Testis (tissue), 3 donors: Measurements from ENCODE around the gene ST8SIA5. TPM values are rescaled to one million over a fixed set of nuclear protein-coding genes. Genes with fewer than 3 reads are reported as not detected.

Experiments used
- DNase-seq: peaks from one replicate; pipeline ENCODE4 v3.0.0-alpha.2; 2019
- H3K27ac ChIP-seq, 2 donors: fragments of 200-600 bp; sonication (generic); one replicate each; pipeline ENCODE4 v1.5.1; 2019
- H3K27me3 ChIP-seq: fragments of 200-600 bp; sonication (generic); one replicate; pipeline ENCODE4 v1.5.1; 2019
- H3K36me3 ChIP-seq: fragments of 200-600 bp; sonication (generic); one replicate; pipeline ENCODE4 v1.5.1; 2017; ENCODE audit warnings: low read depth; ENCODE audit errors: missing control alignments
- H3K4me1 ChIP-seq: fragments of 200-600 bp; sonication (generic); one replicate; pipeline ENCODE4 v1.5.1; 2019
- H3K4me3 ChIP-seq, 2 donors: fragments of 200-600 bp; sonication (generic); one replicate each; pipeline ENCODE4 v1.5.1; 2017 to 2019
- H3K9me3 ChIP-seq: fragments of 200-600 bp; sonication (generic); one replicate; pipeline ENCODE4 v1.5.1; 2017
- POLR2A ChIP-seq: fragments of 450-650 bp; IDR thresholded peaks from one replicate; pipeline ENCODE4 v1.6.1; 2017; ENCODE audit warnings: antibody characterized with exemption, mild to moderate bottlenecking, moderate library complexity
- WGBS, 2 donors: methylation state at CpG; one replicate each; pipeline ENCODE4 v1.1.5; 2018; 5-methylcytosine and 5-hydroxymethylcytosine counted together
- intact Hi-C: fragments of 100-400 bp; cut with DNase I; formaldehyde crosslinking; loops from one replicate; pipeline ENCODE4 v1.15.1; 2023; ENCODE audit warnings: low total_unique reads
- polyA plus RNA-seq: library from polyadenylated mRNA; stranded (reverse); fragments of 350-450 nt; fragmentation: Illumina TruSeq; extraction: RNeasy Lipid Tissue Mini Kit (QIAGEN cat#74804); gene quantifications from one replicate; pipeline ENCODE4 v1.2.3, GENCODE V29; 2014; ENCODE audit warnings: low read depth, low replicate concordance; ENCODE audit not compliant: insufficient read depth
- total RNA-seq, 2 donors: library from RNA; depleted of rRNA; stranded (reverse); fragments of >200 nt; gene quantifications; one replicate each; pipeline ENCODE4 v1.2.3, GENCODE V29; 2016
- TF ChIP-seq, protein P1 (sequence below), 3 experiments: fragments of 450-650 bp in 2 of 3; fragments of 200-600 bp in 1 of 3; sonication (generic) in 1 of 3; IDR thresholded peaks; one replicate each; pipeline ENCODE4 v1.5.1; 2016 to 2019; ENCODE audit warnings: antibody characterized with exemption in 3 of 3, mild to moderate bottlenecking in 2 of 3, moderate library complexity in 1 of 3

ST8SIA5 gene
- total and polyA plus RNA-seq, 3 donors from 2014 or later, result 1.3 to 2.1 (median 1.6) TPM

- no peak overlapping the region for H3K4me3 ChIP-seq
- no peaks in the 10 kb centered on the region for H3K9me3 ChIP-seq
- TF ChIP-seq, protein P1, sequence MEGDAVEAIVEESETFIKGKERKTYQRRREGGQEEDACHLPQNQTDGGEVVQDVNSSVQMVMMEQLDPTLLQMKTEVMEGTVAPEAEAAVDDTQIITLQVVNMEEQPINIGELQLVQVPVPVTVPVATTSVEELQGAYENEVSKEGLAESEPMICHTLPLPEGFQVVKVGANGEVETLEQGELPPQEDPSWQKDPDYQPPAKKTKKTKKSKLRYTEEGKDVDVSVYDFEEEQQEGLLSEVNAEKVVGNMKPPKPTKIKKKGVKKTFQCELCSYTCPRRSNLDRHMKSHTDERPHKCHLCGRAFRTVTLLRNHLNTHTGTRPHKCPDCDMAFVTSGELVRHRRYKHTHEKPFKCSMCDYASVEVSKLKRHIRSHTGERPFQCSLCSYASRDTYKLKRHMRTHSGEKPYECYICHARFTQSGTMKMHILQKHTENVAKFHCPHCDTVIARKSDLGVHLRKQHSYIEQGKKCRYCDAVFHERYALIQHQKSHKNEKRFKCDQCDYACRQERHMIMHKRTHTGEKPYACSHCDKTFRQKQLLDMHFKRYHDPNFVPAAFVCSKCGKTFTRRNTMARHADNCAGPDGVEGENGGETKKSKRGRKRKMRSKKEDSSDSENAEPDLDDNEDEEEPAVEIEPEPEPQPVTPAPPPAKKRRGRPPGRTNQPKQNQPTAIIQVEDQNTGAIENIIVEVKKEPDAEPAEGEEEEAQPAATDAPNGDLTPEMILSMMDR (IDR thresholded peaks at IDR 0.05), result no peak
- TF ChIP-seq POLR2A, result no peak
- H3K27ac ChIP-seq, result no peak overlapping the region
- H3K27me3 ChIP-seq, result no peaks in the 10 kb centered on the region
- H3K4me1 ChIP-seq, result no peaks in the 10 kb centered on the region
- DNase-seq, result no peak
- H3K36me3 ChIP-seq, result no peaks in the 10 kb centered on the region
- intact Hi-C loops, result no loop called here
Observed at GRCh38 chr18:46767217-46767616, 10.4 kb upstream of the ST8SIA5 start.

GRCh38 chr18:46764586-46764985 lies 7.7 kb upstream of the ST8SIA5 start:
- no peak overlapping the region for H3K4me3 ChIP-seq
- WGBS, 2 donors, result 96 to 100% methylated on average over 2 of the region's 2 CpGs
- no peaks in the 10 kb centered on the region for H3K9me3 ChIP-seq
- no peaks in the 10 kb centered on the region for H3K4me1 ChIP-seq
- H3K27me3 ChIP-seq, result no peaks in the 10 kb centered on the region
- DNase-seq, result no peak
- TF ChIP-seq, protein P1 (IDR thresholded peaks at IDR 0.05), result no peak
- no peak for TF ChIP-seq POLR2A
- intact Hi-C loops, result no loop called here
- H3K27ac ChIP-seq, result no peak overlapping the region
- no peaks in the 10 kb centered on the region for H3K36me3 ChIP-seq

DNA sequence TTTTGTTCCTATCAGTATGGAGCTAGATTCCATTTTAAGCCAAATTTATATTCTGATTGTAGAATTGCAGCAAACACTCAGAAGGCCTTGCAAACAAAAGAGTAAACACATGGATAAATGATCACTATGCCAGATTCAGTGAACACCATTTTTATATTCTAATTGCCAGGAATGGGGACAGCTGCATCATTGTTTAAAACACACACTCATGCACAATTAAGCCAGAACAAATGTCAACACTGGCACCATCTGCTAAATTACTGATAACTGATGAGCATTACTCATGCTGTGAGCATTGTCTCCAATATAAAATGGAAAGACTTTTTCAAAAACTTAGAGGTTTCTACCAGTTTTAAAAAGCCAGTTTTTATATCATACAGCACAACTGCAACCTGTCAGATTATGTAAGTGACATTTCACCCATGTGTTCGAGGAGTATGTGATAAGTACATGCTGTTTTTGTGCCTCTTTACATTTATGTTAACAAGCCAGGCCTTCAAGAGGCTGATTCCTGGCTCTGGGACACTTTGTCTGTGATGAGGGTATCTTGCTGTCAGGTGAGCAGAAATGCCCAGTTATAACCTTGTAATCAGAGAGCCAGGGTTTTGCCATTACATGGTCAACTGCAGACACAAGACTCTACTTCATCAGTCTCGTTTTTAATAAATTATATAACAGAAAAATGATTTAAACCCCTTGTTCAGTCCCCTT lies 4.4 kb upstream of the ST8SIA5 start:
- TF ChIP-seq, protein P1 (IDR thresholded peaks at IDR 0.05), result no peak
- TF ChIP-seq POLR2A, result no peak
- intact Hi-C loops, result no loop called here
- H3K27ac ChIP-seq, result no peak overlapping the region
- 63 to 80% methylated on average over 2 of the region's 2 CpGs for WGBS, 2 donors
- H3K4me1 ChIP-seq, result peaks cover 10% of the 10 kb centered on the region
- no peak for DNase-seq
- no peaks in the 10 kb centered on the region for H3K27me3 ChIP-seq
- H3K4me3 ChIP-seq, result no peak overlapping the region
- no peaks in the 10 kb centered on the region for H3K9me3 ChIP-seq
- H3K36me3 ChIP-seq, result no peaks in the 10 kb centered on the region

- intact Hi-C loops, result no loop called here
- Histone ChIP-seq H3K36me3 (no peaks in the 10 kb centered on the region), H3K27ac (no peak overlapping the region), H3K4me3 (no peak overlapping the region), H3K9me3 (no peaks in the 10 kb centered on the region), H3K4me1 (peaks cover 14% of the 10 kb centered on the region), H3K27me3 (no peaks in the 10 kb centered on the region)
- 59 to 60% methylated on average over 6 of the region's 6 CpGs for WGBS, 2 donors
- TF ChIP-seq, protein P1 (IDR thresholded peaks at IDR 0.05), result no peak
- no peak for TF ChIP-seq POLR2A
- DNase-seq, result no peak
Observed at GRCh38 chr18:46759890-46760289, 3.0 kb upstream of the ST8SIA5 start.

DNA sequence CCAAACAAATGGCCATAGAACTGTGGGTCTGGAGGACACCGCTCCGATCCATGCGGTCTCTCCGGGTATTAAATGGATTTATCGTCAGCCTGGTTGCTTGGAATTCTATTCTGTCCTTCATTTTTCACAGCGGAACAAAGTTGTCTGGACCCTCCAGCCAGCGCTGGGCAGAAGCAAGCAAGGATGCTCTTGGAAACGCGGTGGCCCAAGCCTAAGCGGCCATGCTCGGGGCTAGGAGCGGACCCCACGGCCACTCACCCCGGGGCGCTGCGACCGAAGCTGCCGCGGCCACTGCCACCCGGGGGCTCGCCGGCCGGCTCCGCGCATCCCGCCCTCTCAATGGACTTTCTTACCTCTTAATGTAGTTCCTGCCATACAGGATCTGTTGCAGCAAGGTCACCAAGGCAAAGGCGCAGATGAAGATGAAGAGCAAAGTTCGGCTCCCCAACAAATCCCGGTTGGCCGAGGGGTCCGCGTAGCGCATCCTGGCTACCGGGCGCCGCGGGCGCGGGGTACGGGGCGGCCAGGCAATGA lies 761 bp downstream of the ST8SIA5 start:
- Histone ChIP-seq H3K4me3 (peak overlapping the region; percentile 12 to 52), H3K9me3 (no peaks in the 10 kb centered on the region), H3K36me3 (no peaks in the 10 kb centered on the region), H3K4me1 (peaks cover 15% of the 10 kb centered on the region), H3K27ac (no peak overlapping the region), H3K27me3 (no peaks in the 10 kb centered on the region)
- DNase-seq, result no peak
- WGBS, 2 donors, result 1 to 2% methylated on average over 20 to 41 of the region's 41 CpGs
- intact Hi-C loops, result no loop called here
- TF ChIP-seq POLR2A, result no peak
- TF ChIP-seq, protein P1 (IDR thresholded peaks at IDR 0.05), result no peak
